Measurements from ENCODE around the gene BTLA. TPM values are rescaled to one million over a fixed set of nuclear protein-coding genes. Genes with fewer than 3 reads are reported as not detected.

Gene BTLA
- total and polyA plus RNA-seq, 2 of the 13 experiments (the other 11 are each of a cell fraction or from before 2014, with no cell fraction given) = not detected

DNA sequence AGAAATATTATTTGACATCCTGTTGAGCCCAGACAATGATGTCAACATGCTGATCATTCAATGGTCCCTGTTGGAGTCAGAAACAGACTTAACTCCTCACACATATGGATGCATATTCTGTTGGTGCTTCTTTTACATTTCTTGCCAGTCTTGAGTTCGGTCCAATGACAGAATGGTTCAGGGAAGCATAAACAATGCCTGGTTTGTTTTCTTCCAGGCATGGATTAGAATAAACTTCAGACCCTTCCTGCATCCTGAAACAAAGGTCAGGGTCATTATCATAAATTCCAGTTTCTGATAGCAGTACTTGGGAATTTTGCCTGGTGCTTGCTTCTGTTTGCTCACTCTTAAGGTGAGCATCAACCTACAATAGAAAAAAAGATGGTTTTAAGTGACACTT, 33.3 kb downstream of the BTLA start:
- WGBS (ENCODE audit: low lambda C conversion rate) = 0% methylated on average over 1 of the region's 1 CpG
- H3K36me3 ChIP-seq (replicated peaks in 1 of 2; ENCODE audit: control insufficient read depth in 1 of 2, insufficient read depth in 2 of 2, low read length in 2 of 2) = no peaks in the 10 kb centered on the region
- ATAC-seq = no peak
- no peaks in the 10 kb centered on the region for H3K27me3 ChIP-seq (ENCODE audit: control insufficient read depth in 1 of 2, insufficient read depth in 2 of 2, low read length in 2 of 2)
- no peak overlapping the region for H3K27ac ChIP-seq (ENCODE audit: extremely low read length, insufficient read depth, low read length)
- ChIA-PET CTCF (ENCODE audit: low intra/inter-chr PET ratio, low total read pairs) (no interaction called here), POLR2A (no interaction called here)
- BruUV-seq (replicated peaks) = no TSS peak
- no peaks in the 10 kb centered on the region for H3K9me3 ChIP-seq (ENCODE audit: low read length)
- in situ Hi-C loops (cut with HindIII; ENCODE audit: extremely low pct_ligation_motif_present, low pct_unique_long_range_greater_than_20kb) = no loop called here
- FAIRE-seq = no peak
- H3K79me2 ChIP-seq (ENCODE audit: insufficient read depth, low read length) = no peaks in the 10 kb centered on the region
- no peak overlapping the region for H3K4me3 ChIP-seq (replicated peaks in 1 of 3; ENCODE audit: insufficient read depth in 1 of 3, low read depth in 2 of 3, low read length in 3 of 3)
- H4K20me1 ChIP-seq (ENCODE audit: insufficient read depth, low read length) = no peaks in the 10 kb centered on the region
- intact Hi-C loops (cut with micrococcal nuclease; ENCODE audit: unreplicated experiment) = no loop called here
- H2AFZ ChIP-seq (ENCODE audit: low read length) = no peak overlapping the region
- H3K4me1 ChIP-seq (ENCODE audit: insufficient read depth, low read length) = no peaks in the 10 kb centered on the region
- H3K4me2 ChIP-seq (ENCODE audit: low read depth, low read length) = no peak overlapping the region
- DNase-seq (ENCODE audit: low spot score) = no peak
- TF ChIP-seq MAFK (conservative IDR thresholded peaks at IDR 0.05 in 1 of 2, IDR thresholded peaks at IDR 0.05 in 1 of 2; ENCODE audit: low read length in 2 of 2) (no peak), ZNF343 (CRISPR knock-in tag; IDR thresholded peaks at IDR 0.05) (no peak), ATF7-NPFF (CRISPR knock-in tag; IDR thresholded peaks at IDR 0.05; ENCODE audit: low read depth) (no peak), HDAC2 (CRISPR knock-in tag; IDR thresholded peaks at IDR 0.05) (no peak), TAF1 (CRISPR knock-in tag; IDR thresholded peaks at IDR 0.05) (no peak), PCBP2 (optimal IDR thresholded peaks at IDR 0.05; ENCODE audit: low read depth, low read length, poor library complexity, severe bottlenecking) (no peak), ZNF605 (CRISPR knock-in tag; IDR thresholded peaks at IDR 0.05) (no peak), MTA3 (CRISPR knock-in tag; IDR thresholded peaks at IDR 0.05) (no peak), ZKSCAN8 (CRISPR knock-in tag; IDR thresholded peaks at IDR 0.05; ENCODE audit: borderline replicate concordance) (no peak), FOXC1 (CRISPR knock-in tag; IDR thresholded peaks at IDR 0.05; ENCODE audit: borderline replicate concordance) (no peak), ZNF83 (CRISPR knock-in tag; IDR thresholded peaks at IDR 0.05; ENCODE audit: borderline replicate concordance) (no peak), SKI (IDR thresholded peaks at IDR 0.05; ENCODE audit: partially characterized antibody) (no peak), NBN (conservative IDR thresholded peaks at IDR 0.05) (no peak), FOXO1 (CRISPR knock-in tag; IDR thresholded peaks at IDR 0.05) (no peak), TBX2 (CRISPR knock-in tag; IDR thresholded peaks at IDR 0.05; ENCODE audit: borderline replicate concordance) (no peak), SP5 (CRISPR knock-in tag; IDR thresholded peaks at IDR 0.05; ENCODE audit: borderline replicate concordance, low read depth) (no peak), ATRX (CRISPR knock-in tag; IDR thresholded peaks at IDR 0.05; ENCODE audit: borderline replicate concordance) (no peak)
- TF ChIP-seq, protein P1, sequence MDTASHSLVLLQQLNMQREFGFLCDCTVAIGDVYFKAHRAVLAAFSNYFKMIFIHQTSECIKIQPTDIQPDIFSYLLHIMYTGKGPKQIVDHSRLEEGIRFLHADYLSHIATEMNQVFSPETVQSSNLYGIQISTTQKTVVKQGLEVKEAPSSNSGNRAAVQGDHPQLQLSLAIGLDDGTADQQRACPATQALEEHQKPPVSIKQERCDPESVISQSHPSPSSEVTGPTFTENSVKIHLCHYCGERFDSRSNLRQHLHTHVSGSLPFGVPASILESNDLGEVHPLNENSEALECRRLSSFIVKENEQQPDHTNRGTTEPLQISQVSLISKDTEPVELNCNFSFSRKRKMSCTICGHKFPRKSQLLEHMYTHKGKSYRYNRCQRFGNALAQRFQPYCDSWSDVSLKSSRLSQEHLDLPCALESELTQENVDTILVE (CRISPR knock-in tag; IDR thresholded peaks at IDR 0.05) = no peak
- TF ChIP-seq, protein P2, sequence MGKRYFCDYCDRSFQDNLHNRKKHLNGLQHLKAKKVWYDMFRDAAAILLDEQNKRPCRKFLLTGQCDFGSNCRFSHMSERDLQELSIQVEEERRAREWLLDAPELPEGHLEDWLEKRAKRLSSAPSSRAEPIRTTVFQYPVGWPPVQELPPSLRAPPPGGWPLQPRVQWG (CRISPR knock-in tag; IDR thresholded peaks at IDR 0.05; ENCODE audit: borderline replicate concordance, low read depth) = no peak
- no peak overlapping the region for H3K9ac ChIP-seq (ENCODE audit: insufficient read depth, low read depth, low read length)

Data from HepG2 (cell line).